Measurements from ENCODE around the gene FHIT. TPM values are rescaled to one million over a fixed set of nuclear protein-coding genes. Genes with fewer than 3 reads are reported as not detected.

The FHIT gene
- total and polyA plus RNA-seq, 2 of the 4 experiments (the other 2 are of a cell fraction), result 0.07 TPM; not detected in 1

GRCh38 chr3:61110576-61110975 is 140.7 kb downstream of the FHIT start:
- H2BK15ac ChIP-seq (ENCODE audit: low read depth, low read length), result no peak overlapping the region
- H3K27me3 ChIP-seq (ENCODE audit: control insufficient read depth, insufficient read depth, low read length), result no peaks in the 10 kb centered on the region
- H3K27ac ChIP-seq (ENCODE audit: insufficient read depth, low read length), result no peak overlapping the region
- H3K4ac ChIP-seq (ENCODE audit: low read depth, low read length), result no peak overlapping the region
- no peak overlapping the region for H2AK5ac ChIP-seq (ENCODE audit: low read depth, low read length)
- peaks cover 5% of the 10 kb centered on the region; the same call in 1 of the 2 replicates for H3K9me3 ChIP-seq (ENCODE audit: control insufficient read depth, insufficient read depth, low read length)
- ChIA-PET POLR2A (ENCODE audit: unreplicated experiment) (no interaction called here), CTCF (no interaction called here)
- intact Hi-C loops (cut with micrococcal nuclease) (no loop called here), in situ Hi-C loops (cut with MboI; ENCODE audit: low sequenced_read_pairs) (no loop called here), dilution Hi-C loops (cut with HindIII; ENCODE audit: low sequenced_read_pairs, unreplicated experiment) (no loop called here)
- no TSS peak for BruUV-seq (replicated peaks)
- H2BK120ac ChIP-seq (ENCODE audit: low read depth, low read length), result no peak overlapping the region
- DNase-seq (no peak), ATAC-seq (ENCODE audit: low read depth) (no peak)
- H3K4me2 ChIP-seq (ENCODE audit: low read depth, low read length), result no peak overlapping the region
- no peaks in the 10 kb centered on the region for H4K20me1 ChIP-seq (ENCODE audit: insufficient read depth, low read length)
- no peak overlapping the region for H2BK20ac ChIP-seq (ENCODE audit: low read depth, low read length)
- H3K36me3 ChIP-seq (ENCODE audit: control insufficient read depth, insufficient read depth, low read length), result no peaks in the 10 kb centered on the region
- H4K91ac ChIP-seq (ENCODE audit: insufficient read depth, low read depth, low read length), result no peak overlapping the region
- no peak overlapping the region for H3K18ac ChIP-seq (ENCODE audit: low read depth, low read length)
- no peaks in the 10 kb centered on the region for H3K9me1 ChIP-seq (ENCODE audit: insufficient read depth, low read length)
- H2BK5ac ChIP-seq (ENCODE audit: low read depth, low read length, poor library complexity, severe bottlenecking), result no peak overlapping the region
- TF ChIP-seq RFX5 (IDR thresholded peaks at IDR 0.05; ENCODE audit: low read depth, low read length) (no peak), MAZ (IDR thresholded peaks at IDR 0.05; ENCODE audit: borderline replicate concordance, low read depth, low read length) (no peak), CEBPB (IDR thresholded peaks at IDR 0.05; ENCODE audit: low read depth, low read length) (no peak), SMC3 (IDR thresholded peaks at IDR 0.05; ENCODE audit: low read depth, low read length) (no peak), RCOR1 (IDR thresholded peaks at IDR 0.05; ENCODE audit: insufficient replicate concordance, low read length) (no peak), POLR2A (IDR thresholded peaks at IDR 0.05; ENCODE audit: low read depth, low read length) (no peak), CHD1 (IDR thresholded peaks at IDR 0.05; ENCODE audit: low read depth, low read length) (no peak), RAD21 (IDR thresholded peaks at IDR 0.05; ENCODE audit: low read length) (no peak), BHLHE40 (IDR thresholded peaks at IDR 0.05; ENCODE audit: low read depth, low read length) (no peak), MXI1 (IDR thresholded peaks at IDR 0.05; ENCODE audit: borderline replicate concordance, low read depth, low read length) (no peak), MAFK (IDR thresholded peaks at IDR 0.05; ENCODE audit: low read depth, low read length) (no peak), ELK1 (IDR thresholded peaks at IDR 0.05; ENCODE audit: borderline replicate concordance, low read depth, low read length) (no peak), FOS (IDR thresholded peaks at IDR 0.05; ENCODE audit: low read depth, low read length) (no peak), USF2 (IDR thresholded peaks at IDR 0.05; ENCODE audit: low read depth, low read length) (no peak)
- WGBS, 2 experiments (ENCODE audit: extremely low coverage in 2 of 2, insufficient read length in 1 of 2), result no CpG with 5 or more reads among the region's 2 CpGs
- H4K5ac ChIP-seq (ENCODE audit: low read depth, low read length), result no peak overlapping the region
- no peak overlapping the region for H3K56ac ChIP-seq (ENCODE audit: extremely low read depth, insufficient read depth, low read length)
- H3K23ac ChIP-seq (ENCODE audit: low read depth, low read length), result no peak overlapping the region
- no peaks in the 10 kb centered on the region for H3K4me1 ChIP-seq (ENCODE audit: control insufficient read depth, insufficient read depth, low read length)
- H2AFZ ChIP-seq (replicated peaks; ENCODE audit: low read length, poor library complexity), result no peak overlapping the region
- H3K9ac ChIP-seq (ENCODE audit: low read depth, low read length), result no peak overlapping the region
- H2AK9ac ChIP-seq (replicated peaks; ENCODE audit: low read depth, low read length, poor library complexity), result no peak overlapping the region
- no peak overlapping the region for H4K8ac ChIP-seq (ENCODE audit: low read depth in 2 of 2, low read length in 2 of 2)
- H3K4me3 ChIP-seq (ENCODE audit: insufficient read depth, low read depth, low read length), result no peak overlapping the region
- no peak overlapping the region for H3K14ac ChIP-seq (replicated peaks; ENCODE audit: low read depth, low read length)
- no peaks in the 10 kb centered on the region for H3K79me1 ChIP-seq (ENCODE audit: low read depth in 1 of 2, low read length in 2 of 2)
